Measurements from ENCODE around the gene PPT2. TPM values are rescaled to one million over a fixed set of nuclear protein-coding genes. Genes with fewer than 3 reads are reported as not detected.

PPT2 gene
- total RNA-seq, 1 donor from 2014 or later = 40.8 TPM

DNA sequence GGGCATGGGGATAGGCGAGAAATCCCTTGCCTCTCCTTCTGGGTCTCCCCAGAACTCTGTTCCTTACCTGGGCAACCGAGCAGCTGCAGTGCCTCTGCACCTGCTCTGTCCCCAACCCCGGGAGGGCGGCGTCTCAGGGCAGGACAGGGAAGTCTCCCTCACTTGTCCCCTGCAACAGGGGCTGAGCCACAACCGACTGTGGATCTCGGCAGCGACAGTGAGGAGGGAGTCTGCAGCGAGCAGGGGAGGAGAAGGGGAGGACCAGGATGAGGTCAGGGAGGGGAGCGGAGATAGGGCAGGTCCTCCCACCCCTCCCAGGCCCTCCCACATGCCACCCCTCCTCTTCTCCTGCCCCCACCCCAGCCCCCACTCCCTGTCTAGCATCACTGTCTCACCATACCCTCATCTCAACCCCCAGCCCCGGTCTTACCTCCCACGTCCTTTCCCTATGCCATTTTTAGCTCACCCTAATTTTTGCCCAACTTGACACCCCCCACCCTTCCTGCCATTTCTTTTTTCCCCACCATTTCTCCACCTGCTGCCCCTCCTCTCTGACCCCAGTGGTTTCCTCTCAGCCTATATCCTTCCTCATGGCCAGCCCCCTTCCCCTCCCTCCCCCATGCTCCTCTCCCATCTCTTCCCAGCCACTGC is 44.7 kb upstream of the PPT2 start, which contains the start of gene TNXB:
Gene TNXB (minus strand): TSS at position 225 of the 651 bp plus-strand sequence. CDS start 11,140 bp downstream, outside the sequence.
- peaks cover 2% of the 10 kb centered on the region for H3K36me3 Mint-ChIP-seq (ENCODE audit: unreplicated experiment)
- H3K4me3 Mint-ChIP-seq (ENCODE audit: unreplicated experiment) = peak within 1 kb of the TSS; percentile 16
- peaks cover 56% of the 10 kb centered on the region for H3K4me1 Mint-ChIP-seq (ENCODE audit: unreplicated experiment)

DNA sequence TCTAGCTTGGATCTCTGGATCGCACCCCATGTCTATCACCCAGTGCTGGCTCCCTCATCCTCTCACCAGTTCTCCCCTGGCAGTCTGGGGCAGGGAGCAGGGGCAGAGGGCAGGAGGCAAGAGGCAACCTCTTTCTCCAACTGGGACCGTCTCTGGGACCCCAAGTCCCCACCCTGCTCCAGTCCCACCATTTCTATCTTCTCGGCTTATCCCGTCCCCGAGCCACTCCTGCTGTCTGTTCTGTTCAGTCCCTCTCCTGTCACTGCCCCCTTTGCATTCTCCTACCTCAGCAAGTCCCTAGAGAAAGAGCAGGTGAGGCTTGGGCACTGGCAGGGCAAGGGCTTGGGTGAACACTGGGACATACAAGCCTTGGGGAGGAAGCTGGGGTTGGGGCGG is 44.2 kb upstream of the PPT2 start:
- H3K4me3 Mint-ChIP-seq (ENCODE audit: unreplicated experiment) = no peak overlapping the region
- H3K27me3 Mint-ChIP-seq (ENCODE audit: unreplicated experiment) = no peaks in the 10 kb centered on the region
- no peaks in the 10 kb centered on the region for H3K9me3 Mint-ChIP-seq (ENCODE audit: unreplicated experiment)
- TF ChIP-seq, protein P1, sequence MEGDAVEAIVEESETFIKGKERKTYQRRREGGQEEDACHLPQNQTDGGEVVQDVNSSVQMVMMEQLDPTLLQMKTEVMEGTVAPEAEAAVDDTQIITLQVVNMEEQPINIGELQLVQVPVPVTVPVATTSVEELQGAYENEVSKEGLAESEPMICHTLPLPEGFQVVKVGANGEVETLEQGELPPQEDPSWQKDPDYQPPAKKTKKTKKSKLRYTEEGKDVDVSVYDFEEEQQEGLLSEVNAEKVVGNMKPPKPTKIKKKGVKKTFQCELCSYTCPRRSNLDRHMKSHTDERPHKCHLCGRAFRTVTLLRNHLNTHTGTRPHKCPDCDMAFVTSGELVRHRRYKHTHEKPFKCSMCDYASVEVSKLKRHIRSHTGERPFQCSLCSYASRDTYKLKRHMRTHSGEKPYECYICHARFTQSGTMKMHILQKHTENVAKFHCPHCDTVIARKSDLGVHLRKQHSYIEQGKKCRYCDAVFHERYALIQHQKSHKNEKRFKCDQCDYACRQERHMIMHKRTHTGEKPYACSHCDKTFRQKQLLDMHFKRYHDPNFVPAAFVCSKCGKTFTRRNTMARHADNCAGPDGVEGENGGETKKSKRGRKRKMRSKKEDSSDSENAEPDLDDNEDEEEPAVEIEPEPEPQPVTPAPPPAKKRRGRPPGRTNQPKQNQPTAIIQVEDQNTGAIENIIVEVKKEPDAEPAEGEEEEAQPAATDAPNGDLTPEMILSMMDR (IDR thresholded peaks at IDR 0.05) = no peak
- peaks cover 4% of the 10 kb centered on the region for H3K36me3 Mint-ChIP-seq (ENCODE audit: unreplicated experiment)
- peak overlapping the region; percentile 64 for H3K27ac Mint-ChIP-seq (ENCODE audit: unreplicated experiment)
- peaks cover 61% of the 10 kb centered on the region for H3K4me1 Mint-ChIP-seq (ENCODE audit: unreplicated experiment)
- DNase-seq (ENCODE audit: extremely low spot score, unreplicated experiment) = no peak

More for the DNA sequence above, 44.7 kb upstream of the PPT2 start, which contains the start of gene TNXB:
- Mint-ChIP-seq H3K9me3 (ENCODE audit: unreplicated experiment) (no peaks in the 10 kb centered on the region), H3K27ac (ENCODE audit: unreplicated experiment) (peak within 1 kb of the TSS; percentile 87), H3K27me3 (ENCODE audit: unreplicated experiment) (peaks cover 2% of the 10 kb centered on the region)
- TF ChIP-seq, protein P1 (IDR thresholded peaks at IDR 0.05) = no peak
- no peak for DNase-seq (ENCODE audit: extremely low spot score, unreplicated experiment)

DNA sequence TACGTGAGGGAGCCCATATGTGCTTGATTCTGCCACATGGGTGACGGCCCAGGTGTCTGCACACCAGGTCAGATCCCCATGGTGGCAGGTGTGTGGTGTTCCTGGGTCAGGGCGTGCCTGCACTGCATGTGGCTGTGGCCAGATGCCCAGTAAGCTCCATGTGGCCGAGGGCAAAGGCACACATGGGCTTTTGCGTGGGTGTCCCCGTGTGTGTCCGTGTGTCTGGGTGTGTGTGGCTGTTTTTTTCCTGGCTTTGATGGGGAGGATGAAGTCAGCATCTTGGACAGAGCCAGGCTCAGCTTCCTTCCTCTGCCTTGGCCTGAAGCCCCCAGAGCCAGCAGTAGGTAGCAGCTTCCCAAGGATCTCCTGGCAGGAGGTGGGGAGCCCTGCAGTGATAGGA is 43.3 kb upstream of the PPT2 start:
- TF ChIP-seq, protein P1 (IDR thresholded peaks at IDR 0.05) = no peak
- DNase-seq (ENCODE audit: extremely low spot score, unreplicated experiment) = no peak
- H3K27me3 Mint-ChIP-seq (ENCODE audit: unreplicated experiment) = no peaks in the 10 kb centered on the region

DNA sequence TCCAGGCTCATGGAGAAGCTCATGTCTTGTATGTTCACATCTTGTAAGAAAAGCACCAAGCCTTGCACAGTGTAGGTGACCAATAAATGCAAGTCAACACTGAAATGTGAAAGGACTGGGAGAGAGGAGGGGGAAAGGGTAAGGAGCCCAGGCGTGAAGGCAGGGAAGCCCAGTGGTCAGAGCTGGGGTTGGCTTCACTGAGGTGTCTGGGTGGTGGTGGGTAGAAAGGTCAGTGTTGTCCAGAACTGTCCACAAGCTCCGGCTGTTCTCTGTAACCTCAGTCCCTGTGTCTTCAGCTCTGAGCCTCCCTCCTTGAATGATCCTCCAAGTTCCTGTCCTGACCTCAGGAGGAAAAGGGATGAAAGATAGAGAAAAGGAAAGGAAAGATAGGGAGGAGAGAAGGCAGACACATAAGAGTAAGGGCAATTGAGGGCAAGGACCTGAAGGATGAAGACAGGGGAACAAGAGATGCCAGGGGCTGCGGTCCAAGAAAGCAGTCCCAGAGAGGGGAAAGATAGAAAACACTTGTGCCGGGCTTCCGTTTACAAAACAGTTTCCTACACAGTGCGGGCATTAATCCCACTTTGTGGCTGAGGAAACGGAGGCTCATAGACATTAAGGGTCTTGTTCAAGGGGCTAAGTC is 42.4 kb upstream of the PPT2 start:
- Mint-ChIP-seq H3K36me3 (ENCODE audit: unreplicated experiment) (peaks cover 8% of the 10 kb centered on the region), H3K4me1 (ENCODE audit: unreplicated experiment) (peaks cover 75% of the 10 kb centered on the region), H3K27ac (ENCODE audit: unreplicated experiment) (peak overlapping the region; percentile 70), H3K9me3 (ENCODE audit: unreplicated experiment) (no peaks in the 10 kb centered on the region), H3K4me3 (ENCODE audit: unreplicated experiment) (no peak overlapping the region), H3K27me3 (ENCODE audit: unreplicated experiment) (no peaks in the 10 kb centered on the region)
- TF ChIP-seq, protein P1 (IDR thresholded peaks at IDR 0.05) = no peak
- no peak for DNase-seq (ENCODE audit: extremely low spot score, unreplicated experiment)

More for the DNA sequence above, 43.3 kb upstream of the PPT2 start:
- H3K4me3 Mint-ChIP-seq (ENCODE audit: unreplicated experiment) = no peak overlapping the region
- peaks cover 69% of the 10 kb centered on the region for H3K4me1 Mint-ChIP-seq (ENCODE audit: unreplicated experiment)
- H3K36me3 Mint-ChIP-seq (ENCODE audit: unreplicated experiment) = peaks cover 6% of the 10 kb centered on the region
- H3K9me3 Mint-ChIP-seq (ENCODE audit: unreplicated experiment) = no peaks in the 10 kb centered on the region
- peak overlapping the region; percentile 10 for H3K27ac Mint-ChIP-seq (ENCODE audit: unreplicated experiment)

DNA sequence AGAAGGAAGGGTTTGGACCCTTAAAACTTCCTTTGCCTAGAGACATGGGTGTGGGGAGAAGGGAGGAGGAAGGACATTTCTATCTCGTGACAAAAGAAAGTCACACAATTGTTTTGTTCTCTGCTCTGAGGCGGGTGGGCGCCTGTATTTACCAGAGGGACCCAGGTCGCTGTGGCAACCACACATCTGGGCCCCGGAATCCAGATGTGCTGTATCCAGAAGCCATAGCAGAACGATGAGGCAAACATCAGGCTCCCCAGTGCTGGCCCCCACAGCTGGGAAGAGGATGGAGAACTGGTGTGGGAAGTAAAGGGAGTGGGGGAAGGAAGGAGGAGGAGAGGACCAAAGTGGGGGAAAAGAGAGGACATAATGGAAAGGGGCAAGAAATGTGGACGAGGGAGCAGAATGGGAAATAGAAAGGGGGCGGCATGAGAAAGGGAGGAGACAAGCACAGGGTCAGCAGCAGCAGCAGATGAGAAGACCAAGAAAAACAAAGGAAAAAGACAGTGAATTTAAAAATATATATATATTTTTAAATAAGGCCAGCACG is 41.4 kb upstream of the PPT2 start:
- Mint-ChIP-seq H3K36me3 (ENCODE audit: unreplicated experiment) (peaks cover 9% of the 10 kb centered on the region), H3K4me3 (ENCODE audit: unreplicated experiment) (no peak overlapping the region), H3K9me3 (ENCODE audit: unreplicated experiment) (no peaks in the 10 kb centered on the region)

More for the DNA sequence above, 41.4 kb upstream of the PPT2 start:
- Mint-ChIP-seq H3K27ac (ENCODE audit: unreplicated experiment) (peak overlapping the region; percentile 70), H3K27me3 (ENCODE audit: unreplicated experiment) (no peaks in the 10 kb centered on the region), H3K4me1 (ENCODE audit: unreplicated experiment) (peaks cover 67% of the 10 kb centered on the region)
- DNase-seq (ENCODE audit: extremely low spot score, unreplicated experiment) = no peak
- TF ChIP-seq, protein P1 (IDR thresholded peaks at IDR 0.05) = no peak
